Activated gamma-delta T cell (primary cell): ENCODE results near the gene CPEB1.
"Not testable (repeated sequence)": the region's sequence is repeated elsewhere in the genome, so short reads cannot be mapped to it uniquely, and the experiment has no call there.

ENCODE experiments used
- DNase-seq: peaks from one replicate; lab custom pipeline; 2025; lab: John Stamatoyannopoulos, UW

The CPEB1 gene

GRCh38 chr15:82649226-82649999 lies 2.2 kb upstream of the CPEB1 start:
- no peak for DNase-seq

- DNase-seq: no peak
Measured at GRCh38 chr15:82648257-82649103, 1.3 kb upstream of the CPEB1 start.

- no peak for DNase-seq
Measured at GRCh38 chr15:82647835-82648256, 683 bp upstream of the CPEB1 start.

GRCh38 chr15:82646250-82647044 lies 716 bp downstream of the CPEB1 start:
- no peak for DNase-seq

GRCh38 chr15:82644967-82645852 lies 2.0 kb downstream of the CPEB1 start:
- DNase-seq: not testable (repeated sequence)

GRCh38 chr15:82643992-82644391 lies 3.2 kb downstream of the CPEB1 start:
- DNase-seq: no peak

- no peak for DNase-seq
Measured at GRCh38 chr15:82642656-82643055, 4.5 kb downstream of the CPEB1 start.

- DNase-seq: no peak
Measured at GRCh38 chr15:82641129-82641798, 5.9 kb downstream of the CPEB1 start.

GRCh38 chr15:82640672-82641071 lies 6.5 kb downstream of the CPEB1 start:
- DNase-seq: no peak

- DNase-seq: no peak
Measured at GRCh38 chr15:82635798-82636197, 11.4 kb downstream of the CPEB1 start.

GRCh38 chr15:82630033-82630432 lies 17.1 kb downstream of the CPEB1 start:
- DNase-seq: no peak

- no peak for DNase-seq
Measured at GRCh38 chr15:82625136-82625535, 22.0 kb downstream of the CPEB1 start.

- DNase-seq: no peak
Measured at GRCh38 chr15:82624438-82624837, 22.7 kb downstream of the CPEB1 start.

- DNase-seq: no peak
Measured at GRCh38 chr15:82624008-82624407, 23.2 kb downstream of the CPEB1 start.

- no peak for DNase-seq
Measured at GRCh38 chr15:82621970-82622369, 25.2 kb downstream of the CPEB1 start.

- no peak for DNase-seq
Measured at GRCh38 chr15:82613747-82614146, 33.4 kb downstream of the CPEB1 start.

- DNase-seq: no peak
Measured at GRCh38 chr15:82611348-82611747, 35.8 kb downstream of the CPEB1 start.

- no peak for DNase-seq
Measured at GRCh38 chr15:82602195-82602594, 45.0 kb downstream of the CPEB1 start.

GRCh38 chr15:82599862-82600261 lies 47.3 kb downstream of the CPEB1 start:
- DNase-seq: no peak

GRCh38 chr15:82597815-82598214 lies 49.3 kb downstream of the CPEB1 start:
- DNase-seq: no peak

GRCh38 chr15:82595766-82596165 lies 51.4 kb downstream of the CPEB1 start:
- DNase-seq: no peak
